HFFc6 (cell line): ENCODE measurements around the gene LYST. TPM values are rescaled to one million over a fixed set of nuclear protein-coding genes. Genes with fewer than 3 reads are reported as not detected.

Source experiments
- DNase-seq: peaks from one replicate; pipeline ENCODE4 v3.0.0-alpha.2; 2018
- H3K27ac Mint-ChIP-seq: 2 replicates; pipeline ENCODE4 v1.8.0; 2020; ENCODE audit warnings: mild to moderate bottlenecking, mixed read lengths
- H3K27me3 Mint-ChIP-seq: 2 replicates; pipeline ENCODE4 v1.8.0; 2021; ENCODE audit warnings: mild to moderate bottlenecking, moderate library complexity, mixed read lengths; ENCODE audit not compliant: insufficient read depth
- H3K36me3 Mint-ChIP-seq: 2 replicates; pipeline ENCODE4 v1.8.0; 2021; ENCODE audit warnings: low read depth, mixed read lengths
- H3K4me1 Mint-ChIP-seq: 2 replicates; pipeline ENCODE4 v1.8.0; 2020; ENCODE audit warnings: low read depth, mixed read lengths
- H3K4me3 Mint-ChIP-seq: 2 replicates; pipeline ENCODE4 v1.8.0; 2020; ENCODE audit warnings: mild to moderate bottlenecking, moderate library complexity, mixed read lengths
- H3K9me3 Mint-ChIP-seq: 2 replicates; pipeline ENCODE4 v1.8.0; 2020; ENCODE audit warnings: mild to moderate bottlenecking, mixed read lengths
- CTCF ChIP-seq: fragments of 200-600 bp; sonication (generic); IDR thresholded peaks from 2 replicates; pipeline ENCODE4 v1.5.0; 2021; ENCODE audit warnings: antibody characterized with exemption, mild to moderate bottlenecking
- total RNA-seq, 6 experiments: library from RNA; stranded (reverse); fragmentation: NEBNext Ultra II Directional; extraction: Animal tissue kit (Norgen Biotek cat#: 25700); gene quantifications; 2 replicates in 1 of 6; 3 replicates in 5 of 6; pipeline ENCODE4 v1.2.3, GENCODE V29; 2021

LYST gene
- total RNA-seq, 6 experiments from 2014 or later = 13.2 to 18.9 (median 15.4) TPM

- DNase-seq = no peak
- H3K36me3 Mint-ChIP-seq = peaks cover 4% of the 10 kb centered on the region
- H3K4me1 Mint-ChIP-seq = peaks cover 22% of the 10 kb centered on the region
- H3K27me3 Mint-ChIP-seq = peaks cover 33% of the 10 kb centered on the region
- no peaks in the 10 kb centered on the region for H3K9me3 Mint-ChIP-seq
- TF ChIP-seq CTCF = no peak
- H3K4me3 Mint-ChIP-seq = no peak overlapping the region
- no peak overlapping the region for H3K27ac Mint-ChIP-seq
Measured at GRCh38 chr1:235646463-235646862, 220.2 kb downstream of the LYST start.

GRCh38 chr1:235644693-235645305, 221.9 kb downstream of the LYST start:
- DNase-seq = no peak
- H3K27ac Mint-ChIP-seq = no peak overlapping the region
- no peak for TF ChIP-seq CTCF
- H3K9me3 Mint-ChIP-seq = no peaks in the 10 kb centered on the region
- H3K27me3 Mint-ChIP-seq = peaks cover 34% of the 10 kb centered on the region
- H3K4me3 Mint-ChIP-seq = no peak overlapping the region
- peaks cover 13% of the 10 kb centered on the region for H3K4me1 Mint-ChIP-seq
- no peaks in the 10 kb centered on the region for H3K36me3 Mint-ChIP-seq

- H3K4me1 Mint-ChIP-seq = peaks cover 13% of the 10 kb centered on the region
Measured at GRCh38 chr1:235643837-235644692, 222.6 kb downstream of the LYST start.

GRCh38 chr1:235642943-235643371, 223.7 kb downstream of the LYST start:
- Mint-ChIP-seq H3K4me3 (no peak overlapping the region), H3K27me3 (peaks cover 37% of the 10 kb centered on the region), H3K36me3 (no peaks in the 10 kb centered on the region), H3K27ac (no peak overlapping the region), H3K4me1 (peaks cover 7% of the 10 kb centered on the region; the same call in 1 of the 2 replicates), H3K9me3 (no peaks in the 10 kb centered on the region)
- no peak for TF ChIP-seq CTCF
- DNase-seq = no peak

More at GRCh38 chr1:235643837-235644692, 222.6 kb downstream of the LYST start:
- Mint-ChIP-seq H3K36me3 (no peaks in the 10 kb centered on the region), H3K4me3 (no peak overlapping the region), H3K9me3 (no peaks in the 10 kb centered on the region), H3K27ac (no peak overlapping the region), H3K27me3 (peaks cover 37% of the 10 kb centered on the region)
- no peak for DNase-seq
- no peak for TF ChIP-seq CTCF

- Mint-ChIP-seq H3K36me3 (no peaks in the 10 kb centered on the region), H3K4me3 (no peak overlapping the region), H3K4me1 (peaks cover 7% of the 10 kb centered on the region; the same call in 1 of the 2 replicates), H3K9me3 (no peaks in the 10 kb centered on the region), H3K27ac (no peak overlapping the region), H3K27me3 (peaks cover 37% of the 10 kb centered on the region)
- TF ChIP-seq CTCF = no peak
- no peak for DNase-seq
Measured at GRCh38 chr1:235642011-235642942, 224.4 kb downstream of the LYST start.
